GM23338 (cell line): Measurements from ENCODE around the gene MACF1. TPM values are rescaled to one million over a fixed set of nuclear protein-coding genes. Genes with fewer than 3 reads are reported as not detected.

Experiments
- ATAC-seq: fragments of 200-7000 bp; cut with Tn5 transposase; 3 replicates; pipeline ENCODE4 v1.9.1; 2020
- DNase-seq: peaks from one replicate; pipeline ENCODE4 v3.0.0-alpha.2; 2015; ENCODE audit warnings: low spot score
- H2AFZ ChIP-seq: fragments of 200-600 bp; sonication (generic); 2 replicates; pipeline ENCODE4 v1.8.0; 2016; ENCODE audit warnings: antibody characterized with exemption, mild to moderate bottlenecking, moderate library complexity
- H3F3A ChIP-seq: fragments of 200-600 bp; sonication (generic); replicated peaks from 2 replicates; pipeline ENCODE4 v1.8.0; 2017; ENCODE audit warnings: antibody characterized with exemption, mixed run types, low read depth
- H3K27ac ChIP-seq: fragments of 200-600 bp; sonication (generic); 2 replicates; pipeline ENCODE4 v1.6.1; 2016; ENCODE audit warnings: low read depth
- H3K27me3 ChIP-seq: fragments of 200-600 bp; sonication (generic); 2 replicates; pipeline ENCODE4 v1.8.0; 2016; ENCODE audit warnings: mild to moderate bottlenecking, mixed run types, moderate library complexity; ENCODE audit not compliant: insufficient read depth
- H3K36me3 ChIP-seq: fragments of 200-600 bp; sonication (generic); 2 replicates; pipeline ENCODE4 v1.8.0; 2016; ENCODE audit warnings: mild to moderate bottlenecking; ENCODE audit not compliant: insufficient read depth
- H3K4me1 ChIP-seq: fragments of 200-600 bp; sonication (generic); 2 replicates; pipeline ENCODE4 v1.8.0; 2016; ENCODE audit warnings: mild to moderate bottlenecking, moderate library complexity; ENCODE audit not compliant: insufficient read depth
- H3K4me2 ChIP-seq: fragments of 200-600 bp; sonication (generic); 2 replicates; pipeline ENCODE4 v1.7.1; 2017; ENCODE audit warnings: mixed run types
- H3K4me3 ChIP-seq: fragments of 200-600 bp; sonication (generic); 2 replicates; pipeline ENCODE4 v1.6.1; 2016; ENCODE audit warnings: mixed run types
- H3K79me2 ChIP-seq: fragments of 200-600 bp; sonication (generic); replicated peaks from 2 replicates; pipeline ENCODE4 v1.8.0; 2017; ENCODE audit warnings: mild to moderate bottlenecking; ENCODE audit not compliant: insufficient read depth
- H3K9me2 ChIP-seq: fragments of 200-600 bp; sonication (generic); 2 replicates; pipeline ENCODE4 v1.8.0; 2017; ENCODE audit not compliant: insufficient read depth
- H4K20me1 ChIP-seq: fragments of 200-600 bp; sonication (generic); replicated peaks from 2 replicates; pipeline ENCODE4 v1.8.0; 2017; ENCODE audit warnings: mild to moderate bottlenecking; ENCODE audit not compliant: insufficient read depth
- H3K27ac Mint-ChIP-seq: 2 replicates; pipeline ENCODE4 v1.8.0; 2020; ENCODE audit warnings: inconsistent platforms, mild to moderate bottlenecking, moderate library complexity, mixed read lengths
- H3K27me3 Mint-ChIP-seq: 3 replicates; pipeline ENCODE4 v1.8.0; 2022; ENCODE audit warnings: low read depth, mild to moderate bottlenecking, moderate library complexity, mixed read lengths, inconsistent platforms; ENCODE audit not compliant: insufficient read depth, poor library complexity
- H3K36me3 Mint-ChIP-seq: 3 replicates; pipeline ENCODE4 v1.8.0; 2021; ENCODE audit warnings: low read depth, mild to moderate bottlenecking, inconsistent platforms, moderate library complexity, mixed read lengths
- H3K4me1 Mint-ChIP-seq: 3 replicates; pipeline ENCODE4 v1.8.0; 2020; ENCODE audit warnings: mild to moderate bottlenecking, inconsistent platforms, mixed read lengths
- H3K4me3 Mint-ChIP-seq: 3 replicates; pipeline ENCODE4 v1.8.0; 2021; ENCODE audit warnings: moderate library complexity, mild to moderate bottlenecking, inconsistent platforms, mixed read lengths
- H3K9me3 Mint-ChIP-seq: 3 replicates; pipeline ENCODE4 v1.8.0; 2020; ENCODE audit warnings: moderate library complexity, mild to moderate bottlenecking, inconsistent platforms, mixed read lengths
- CREB1 ChIP-seq: fragments of 250-450 bp; sonication (Bioruptor Pico); IDR thresholded peaks from 2 replicates; pipeline ENCODE4 v1.5.0; 2020; ENCODE audit warnings: low read depth, mild to moderate bottlenecking, moderate library complexity
- ETS1 ChIP-seq: IDR thresholded peaks from 2 replicates; pipeline ENCODE4 v1.6.1; 2016; ENCODE audit warnings: antibody characterized with exemption
- EZH2phosphoT487 ChIP-seq: fragments of 200-600 bp; sonication (generic); IDR thresholded peaks from one replicate; pipeline ENCODE4 v1.8.1; 2018; ENCODE audit warnings: antibody characterized with exemption; ENCODE audit not compliant: unreplicated experiment
- JUNB ChIP-seq: IDR thresholded peaks from one replicate; pipeline ENCODE4 v1.6.1; 2016; ENCODE audit warnings: antibody characterized with exemption; ENCODE audit not compliant: unreplicated experiment
- REST ChIP-seq: IDR thresholded peaks from one replicate; pipeline ENCODE4 v1.6.1; 2018; ENCODE audit warnings: antibody characterized with exemption; ENCODE audit not compliant: unreplicated experiment
- ZNF331 ChIP-seq: fragments of 250-450 bp; sonication (Bioruptor Pico); IDR thresholded peaks from 2 replicates; pipeline ENCODE4 v1.5.0; 2020; ENCODE audit warnings: low read depth, mild to moderate bottlenecking, moderate library complexity
- ZNF462 ChIP-seq: fragments of 250-450 bp; sonication (Bioruptor Pico); IDR thresholded peaks from 2 replicates; pipeline ENCODE4 v1.5.0; 2020; ENCODE audit warnings: mild to moderate bottlenecking, moderate library complexity
- polyA plus RNA-seq: library from polyadenylated mRNA; unstranded; fragments of >200 nt; fragmentation: Nextera tagmentation; extraction: Ambion mirVana; gene quantifications from 2 replicates; pipeline ENCODE4 v1.2.1, GENCODE V29; 2016
- total RNA-seq: library from RNA; depleted of rRNA; stranded (reverse); fragments of >200 nt; shearing (Covaris generic); gene quantifications from 2 replicates; pipeline ENCODE4 v1.2.3, GENCODE V29; 2014

Gene MACF1
- total and polyA plus RNA-seq, 2 experiments from 2014 or later, result 104 to 399 TPM

DNA sequence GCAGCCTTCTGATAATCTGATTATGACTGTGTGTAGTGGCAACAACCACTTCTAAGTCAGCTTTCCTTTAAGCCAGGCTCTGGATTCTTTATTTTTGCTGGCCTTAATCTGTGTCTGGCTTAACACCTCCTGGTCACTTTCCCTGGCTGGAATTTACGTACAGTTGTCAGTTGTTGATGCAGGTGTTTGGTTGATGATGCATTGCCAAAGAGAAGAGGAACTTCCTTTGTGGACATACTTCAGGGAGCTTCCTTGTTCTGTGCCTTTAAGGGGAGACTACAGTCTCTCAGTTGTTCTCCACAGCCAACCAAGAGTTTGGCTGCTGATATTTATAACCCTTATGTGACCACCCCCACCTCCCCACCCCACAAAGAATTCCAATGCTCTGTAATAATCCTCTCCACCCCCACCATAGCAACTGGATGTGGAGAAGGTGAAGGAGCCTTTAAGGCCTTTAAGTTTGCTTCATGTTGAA lies 190.9 kb downstream of the MACF1 start:
- Mint-ChIP-seq H3K27ac (no peak overlapping the region), H3K27me3 (peaks cover 2% of the 10 kb centered on the region), H3K36me3 (peaks cover 6% of the 10 kb centered on the region), H3K4me3 (no peak overlapping the region), H3K4me1 (peaks cover 60% of the 10 kb centered on the region), H3K9me3 (no peaks in the 10 kb centered on the region)
- ATAC-seq (no peak), DNase-seq (no peak)
- H3K4me1 ChIP-seq, result peaks cover 50% of the 10 kb centered on the region
- H3K79me2 ChIP-seq, result peaks cover 68% of the 10 kb centered on the region
- H3F3A ChIP-seq, result no peaks in the 10 kb centered on the region; the same call in 1 of the 2 replicates
- no peaks in the 10 kb centered on the region for H3K9me2 ChIP-seq
- H3K36me3 ChIP-seq, result no peaks in the 10 kb centered on the region
- peaks cover 11% of the 10 kb centered on the region; the same call in 1 of the 2 replicates for H4K20me1 ChIP-seq
- no peak for TF ChIP-seq REST
- TF ChIP-seq EZH2phosphoT487, result no peak
- H3K4me3 ChIP-seq, result no peak overlapping the region
- no peaks in the 10 kb centered on the region for H3K27me3 ChIP-seq
- H2AFZ ChIP-seq, result no peak overlapping the region
- H3K27ac ChIP-seq, result no peak overlapping the region
- H3K4me2 ChIP-seq, result no peak overlapping the region

DNA sequence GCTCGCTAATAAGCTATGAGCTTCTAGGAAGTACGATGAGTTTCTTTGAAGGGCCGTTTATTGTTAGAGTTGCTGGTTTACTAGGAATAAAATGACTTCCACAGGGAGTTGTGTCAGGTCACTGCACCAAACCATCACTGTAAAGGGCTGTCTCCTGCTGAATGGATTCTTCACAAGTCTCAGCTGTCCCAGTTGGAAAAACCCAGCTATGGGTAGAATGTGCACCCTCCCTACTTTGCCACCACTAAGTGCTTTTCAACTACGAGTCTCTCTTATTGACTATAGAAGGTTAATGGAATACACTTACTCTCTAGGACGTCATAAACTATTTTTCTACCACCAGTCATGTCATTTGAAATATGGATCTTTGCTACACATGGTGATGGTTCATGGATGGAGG lies 192.2 kb downstream of the MACF1 start:
- H3K9me3 Mint-ChIP-seq, result no peaks in the 10 kb centered on the region
- Histone ChIP-seq H3K79me2 (peaks cover 55% of the 10 kb centered on the region), H3K36me3 (no peaks in the 10 kb centered on the region), H4K20me1 (peaks cover 11% of the 10 kb centered on the region; the same call in 1 of the 2 replicates), H3K27me3 (no peaks in the 10 kb centered on the region), H3K9me2 (no peaks in the 10 kb centered on the region), H3K4me1 (peaks cover 45% of the 10 kb centered on the region), H3K4me3 (no peak overlapping the region), H3K4me2 (no peak overlapping the region), H2AFZ (no peak overlapping the region), H3K27ac (no peak overlapping the region), H3F3A (no peaks in the 10 kb centered on the region)
- DNase-seq (no peak), ATAC-seq (no peak)
- peaks cover 54% of the 10 kb centered on the region for H3K4me1 Mint-ChIP-seq
- no peak overlapping the region for H3K27ac Mint-ChIP-seq
- peaks cover 2% of the 10 kb centered on the region for H3K27me3 Mint-ChIP-seq
- H3K36me3 Mint-ChIP-seq, result no peaks in the 10 kb centered on the region; the same call in 1 of the 3 replicates
- H3K4me3 Mint-ChIP-seq, result no peak overlapping the region
- TF ChIP-seq CREB1 (CRISPR knock-in tag) (no peak), JUNB (no peak), ZNF462 (CRISPR knock-in tag) (no peak), ZNF331 (CRISPR knock-in tag) (no peak), REST (no peak), ETS1 (no peak)
